NK-92 (cell line): ENCODE measurements around the gene BPIFB3.
"Not testable (repeated sequence)": the region's sequence is repeated elsewhere in the genome, so short reads cannot be mapped to it uniquely, and the experiment has no call there.

ENCODE experiments used
- DNase-seq: peaks from one replicate; lab custom pipeline; 2025; ENCODE audit not compliant: unreplicated experiment; lab: John Stamatoyannopoulos, UW

BPIFB3 gene

DNA sequence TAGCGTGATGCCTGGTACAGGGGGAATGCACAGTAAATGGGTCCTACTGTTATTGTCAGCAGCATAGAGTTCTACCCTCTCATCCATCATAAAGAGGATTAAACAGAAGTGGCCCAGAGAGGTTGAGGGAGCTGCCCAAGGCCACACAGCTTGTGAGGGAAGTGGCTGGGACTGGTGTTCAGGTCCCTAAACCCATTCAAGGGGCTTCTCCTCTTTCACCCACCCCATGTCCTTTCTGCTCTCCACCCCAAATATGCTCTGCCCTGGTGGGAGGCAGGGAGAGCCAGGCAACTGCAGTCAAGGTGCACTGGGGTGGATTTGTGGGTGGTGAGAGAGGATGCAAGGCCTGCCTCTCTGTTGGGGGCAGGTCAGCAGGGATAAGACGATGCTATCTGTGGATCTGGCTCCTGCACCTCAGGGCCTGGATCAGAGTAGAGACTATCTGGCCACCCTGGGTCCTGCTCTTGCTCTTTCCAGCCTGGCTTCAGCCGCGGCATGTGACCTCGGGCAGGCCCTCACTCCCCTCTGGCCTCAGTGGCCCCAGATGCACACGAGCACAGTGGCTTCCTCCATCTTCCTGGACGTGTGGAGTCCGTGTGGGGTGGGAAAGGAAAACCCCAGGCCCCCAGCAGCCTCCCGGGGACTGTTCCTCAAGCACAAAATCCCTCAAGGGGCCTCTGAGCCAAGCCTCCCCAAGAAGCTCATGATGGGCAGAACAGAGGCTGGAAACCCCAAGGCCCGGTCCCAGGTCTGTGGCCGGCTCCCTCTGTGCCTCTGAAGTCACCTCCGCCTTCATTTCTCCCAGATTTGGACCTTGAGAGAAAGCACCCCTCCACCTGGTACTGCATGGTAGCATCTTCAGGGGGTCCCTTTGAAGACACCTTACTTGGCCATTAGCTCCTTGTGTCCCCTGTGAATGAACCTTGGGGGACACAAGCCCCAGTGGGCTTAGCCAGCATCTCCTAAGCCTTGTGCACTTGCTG is 25.6 kb upstream of the BPIFB3 start:
- no peak for DNase-seq

DNA sequence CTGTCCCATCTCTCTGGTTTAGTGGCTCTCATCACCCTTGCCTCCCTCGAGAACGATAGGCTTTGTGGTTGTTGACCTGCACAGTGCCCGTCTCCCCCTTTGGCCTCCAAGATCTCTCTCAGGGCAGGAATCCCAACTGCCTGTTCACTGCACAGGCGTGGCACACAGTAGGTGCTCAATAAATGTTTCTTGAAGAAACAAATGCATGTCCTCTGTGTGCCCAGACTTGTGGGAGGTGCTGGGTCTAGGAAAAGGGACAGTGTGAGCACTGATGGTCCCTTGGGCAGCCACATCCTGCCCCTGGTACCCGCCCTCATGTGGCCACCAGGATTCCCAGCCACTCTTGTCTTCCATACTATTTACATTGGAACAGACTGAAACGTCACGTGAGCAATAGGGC is 24.8 kb upstream of the BPIFB3 start:
- no peak for DNase-seq

DNA sequence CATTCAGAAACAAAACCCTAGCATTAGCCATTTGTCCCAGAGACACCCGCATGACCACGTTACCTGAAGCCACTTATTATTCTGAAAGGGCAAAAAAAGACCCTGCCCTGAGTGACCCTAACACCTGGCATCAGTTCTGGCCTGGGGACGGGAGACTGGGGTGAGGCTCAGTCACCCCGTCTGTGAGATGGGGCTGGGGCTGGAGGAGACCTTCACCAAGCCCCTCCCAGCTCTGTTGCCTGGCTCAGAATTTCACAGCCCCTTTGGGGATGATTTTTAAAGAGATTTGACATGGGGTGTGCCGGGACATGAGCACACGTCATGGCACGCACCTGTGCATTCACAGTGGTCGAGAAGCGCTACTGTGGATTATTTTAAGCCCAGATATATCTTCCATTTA is 23.6 kb upstream of the BPIFB3 start:
- DNase-seq: no peak

DNA sequence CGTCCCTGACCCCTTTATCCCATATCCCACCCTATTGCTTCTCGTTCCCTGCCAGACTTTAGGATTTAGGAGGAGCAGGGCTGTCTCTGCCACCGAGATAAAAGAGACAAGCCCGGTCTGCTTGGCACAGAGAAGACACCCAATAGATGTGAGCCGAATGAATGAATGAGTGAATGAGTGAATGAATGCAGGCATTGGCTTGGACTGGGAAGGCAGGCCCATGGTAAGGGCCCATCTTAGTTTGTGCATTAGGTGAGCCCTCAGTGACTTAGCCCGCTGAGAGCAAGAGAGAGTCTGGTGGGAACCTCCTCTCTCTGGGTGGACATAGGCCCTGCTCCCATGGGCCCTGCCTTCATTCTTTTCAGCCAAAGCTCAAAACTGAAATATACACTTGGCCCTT is 23.1 kb upstream of the BPIFB3 start:
- DNase-seq: no peak

DNA sequence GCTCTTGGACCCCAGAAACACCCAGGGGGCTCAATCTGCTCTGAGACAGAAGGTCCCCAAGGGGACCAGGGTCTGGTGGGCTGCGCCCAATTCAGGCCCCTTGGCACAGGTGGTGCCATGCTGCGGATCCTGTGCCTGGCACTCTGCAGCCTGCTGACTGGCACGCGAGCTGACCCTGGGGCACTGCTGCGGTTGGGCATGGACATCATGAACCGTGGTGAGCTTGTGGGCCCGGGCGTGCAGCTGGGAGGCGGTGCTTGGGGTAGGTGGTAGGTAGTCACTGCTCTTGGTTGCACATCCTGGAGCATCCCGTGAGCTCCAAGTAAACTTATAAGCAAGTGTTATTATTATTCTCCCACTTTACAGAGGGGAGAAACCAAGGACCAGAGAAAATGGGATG is 22.2 kb upstream of the BPIFB3 start, which contains the start of gene BPIFB6:
Gene BPIFB6 (plus strand): TSS at position 118 of the 400 bp plus-strand sequence. CDS start 0 bp downstream, at position 118.
- no peak for DNase-seq

DNA sequence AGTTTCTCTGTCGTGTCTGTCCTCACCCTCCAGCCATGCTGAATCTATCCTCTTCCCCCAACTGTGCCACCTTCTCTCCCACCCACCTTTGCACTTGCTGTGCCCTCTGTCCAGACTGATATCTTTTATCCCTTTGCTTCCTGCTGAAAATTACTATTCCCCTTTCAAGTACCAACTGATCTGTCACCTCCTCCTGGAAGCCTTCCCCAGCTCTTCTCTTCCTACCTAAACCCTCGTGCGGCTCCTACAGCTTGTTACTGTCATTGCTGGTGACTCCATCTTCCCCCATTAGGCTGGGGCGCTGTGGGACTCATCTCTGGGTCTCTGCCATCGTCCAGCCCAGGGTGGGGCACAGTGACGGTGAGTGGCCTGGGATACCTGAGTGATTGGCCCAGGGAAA is 21.1 kb upstream of the BPIFB3 start:
- no peak for DNase-seq

DNA sequence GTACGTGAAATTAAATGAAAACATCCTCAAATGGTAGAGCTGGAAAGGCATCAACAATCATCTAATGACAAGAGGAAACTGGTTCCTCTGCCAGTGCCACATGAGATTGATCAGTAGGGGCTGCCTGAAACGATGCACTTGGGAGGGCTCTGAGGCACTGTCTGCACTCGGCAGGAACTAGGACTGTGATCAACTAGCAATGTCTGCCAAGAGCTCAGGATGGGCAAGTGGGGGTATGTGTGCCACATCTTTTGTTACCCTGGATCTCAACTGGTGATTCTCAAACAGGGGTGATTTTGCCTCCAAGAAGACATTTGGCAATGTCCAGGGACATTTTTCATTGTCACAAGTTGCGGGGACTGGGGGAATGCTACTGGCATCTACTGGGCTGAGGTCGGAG is 20.3 kb upstream of the BPIFB3 start:
- no peak for DNase-seq

DNA sequence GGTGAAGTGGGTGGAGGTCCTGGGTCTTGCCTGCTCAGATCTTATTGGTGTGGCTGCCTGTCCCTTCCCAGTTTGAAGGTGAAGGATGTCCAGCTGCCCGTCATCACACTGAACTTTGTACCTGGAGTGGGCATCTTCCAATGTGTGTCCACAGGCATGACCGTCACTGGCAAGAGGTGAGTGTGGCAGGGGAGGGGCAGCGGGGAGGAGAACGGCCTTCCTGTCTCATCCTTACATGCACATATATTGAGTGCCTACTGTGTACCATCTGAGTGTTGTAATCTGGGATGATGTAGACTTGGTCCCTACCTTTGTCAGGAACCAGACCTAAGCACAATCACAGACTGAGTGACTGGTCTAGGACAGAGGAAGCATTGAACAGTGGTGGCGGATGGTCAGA is 19.6 kb upstream of the BPIFB3 start:
- DNase-seq: no peak

DNA sequence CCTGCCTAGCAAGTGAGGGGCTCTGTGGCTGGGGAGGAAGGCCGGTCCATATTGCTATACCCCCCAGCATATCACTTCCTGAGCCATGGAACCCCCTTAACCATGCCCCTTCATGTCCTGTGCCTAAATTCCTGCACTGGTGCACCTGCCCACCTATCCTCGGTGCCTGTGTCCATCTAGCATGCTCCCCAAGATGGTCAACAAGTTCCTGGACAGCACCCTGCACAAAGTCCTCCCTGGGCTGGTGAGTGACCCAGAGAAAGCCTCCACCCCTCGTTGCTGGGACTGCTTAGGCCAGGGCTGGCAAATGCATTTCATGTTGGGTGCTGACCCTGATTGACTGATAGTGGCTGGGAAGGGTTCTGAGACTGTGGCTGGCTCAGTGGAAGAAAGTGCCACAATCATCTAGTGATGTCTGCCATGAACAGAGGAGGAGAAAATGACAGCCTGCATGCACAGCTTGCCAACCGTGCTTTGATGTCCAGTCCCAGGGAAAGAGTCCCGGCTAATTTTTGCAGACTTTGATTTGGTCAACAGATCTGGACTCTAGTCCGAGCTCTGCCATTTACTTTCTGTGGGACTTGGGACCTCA is 18.7 kb upstream of the BPIFB3 start:
- no peak for DNase-seq

DNA sequence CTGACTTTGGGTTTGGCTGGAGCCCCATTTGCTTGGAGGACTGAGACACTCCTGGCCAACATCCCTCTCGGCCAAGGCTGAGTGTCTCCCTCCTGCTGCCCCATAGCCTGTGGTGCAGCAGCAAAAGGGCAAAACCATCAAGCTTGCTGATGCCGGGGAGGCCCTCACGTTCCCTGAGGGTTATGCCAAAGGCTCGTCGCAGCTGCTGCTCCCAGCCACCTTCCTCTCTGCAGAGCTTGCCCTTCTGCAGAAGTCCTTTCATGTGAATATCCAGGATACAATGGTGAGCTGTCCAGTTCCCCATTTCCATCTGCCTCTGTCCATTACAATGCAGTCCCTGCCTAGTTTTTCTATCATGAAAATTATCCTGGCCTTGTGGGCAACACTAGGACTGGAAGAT is 16.2 kb upstream of the BPIFB3 start:
- DNase-seq: no peak

DNA sequence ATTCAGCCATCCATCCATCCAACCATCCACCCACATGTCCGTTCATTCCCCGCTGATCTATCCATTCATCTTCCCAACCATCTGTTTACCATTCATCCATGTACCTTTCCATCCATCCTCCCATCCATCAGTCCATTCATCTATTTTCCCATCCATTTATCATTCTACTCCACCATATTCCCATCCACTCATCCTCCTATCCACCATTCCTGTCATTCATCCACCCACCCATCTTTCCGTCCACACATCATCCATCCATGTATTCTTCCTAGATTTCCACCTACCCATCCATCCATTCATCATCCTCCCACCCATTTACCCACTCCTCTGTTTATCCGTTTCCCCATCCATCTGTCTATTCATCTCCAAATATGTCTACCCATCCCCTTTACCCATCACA is 15.5 kb upstream of the BPIFB3 start:
- DNase-seq: no peak

DNA sequence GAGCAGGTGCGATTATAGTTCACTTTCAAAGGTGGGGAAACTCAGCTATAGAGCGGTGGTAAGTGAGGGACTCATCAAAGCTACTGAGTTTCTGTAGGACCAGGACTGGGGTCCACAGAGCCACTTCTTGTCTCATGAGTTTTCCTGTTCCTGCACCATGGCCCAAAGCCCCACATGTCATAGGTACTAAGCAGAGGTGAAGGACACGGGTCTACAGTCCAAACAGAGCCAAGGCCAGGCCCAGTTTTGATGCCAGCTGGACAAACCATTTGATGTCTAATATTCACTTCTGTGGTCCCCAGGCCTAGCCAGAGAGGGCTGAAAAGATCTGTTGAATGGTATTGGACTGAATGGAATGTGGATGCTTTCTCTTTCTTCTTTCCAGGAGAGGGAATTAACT is 11.3 kb upstream of the BPIFB3 start:
- DNase-seq: no peak

DNA sequence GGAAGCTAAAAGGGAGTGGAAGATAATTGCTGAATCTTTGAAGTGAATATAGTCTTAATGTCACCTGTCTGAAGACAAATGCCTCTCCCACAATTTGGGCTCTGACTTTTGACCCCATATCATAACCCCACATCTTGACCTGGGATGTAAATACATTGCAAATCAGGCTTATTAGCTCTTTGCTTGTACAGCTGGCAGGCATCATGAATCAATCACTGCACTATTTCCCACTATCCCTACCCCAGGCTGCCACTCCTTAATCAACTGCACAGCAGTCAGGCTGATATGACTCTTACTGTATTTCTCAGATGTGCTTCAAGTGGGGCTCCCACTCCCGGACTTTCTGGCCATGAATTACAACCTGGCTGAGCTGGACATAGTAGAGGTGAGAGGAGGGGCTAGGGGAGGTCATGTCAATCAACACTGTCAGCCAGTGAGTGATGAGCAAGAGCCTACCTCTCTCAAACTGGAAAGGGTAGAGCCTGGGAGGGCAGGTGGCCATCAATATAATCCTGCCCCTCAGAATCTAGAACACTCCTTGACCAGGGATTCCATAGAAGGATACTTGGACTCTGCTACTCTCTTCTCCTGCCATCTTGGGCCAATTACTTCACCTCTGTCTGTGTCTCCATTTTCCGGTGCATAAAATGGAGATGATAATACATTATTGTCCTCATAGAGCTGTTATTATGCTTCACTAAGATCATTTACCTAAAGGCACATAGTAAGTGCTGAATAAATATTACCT is 10.5 kb upstream of the BPIFB3 start:
- no peak for DNase-seq

DNA sequence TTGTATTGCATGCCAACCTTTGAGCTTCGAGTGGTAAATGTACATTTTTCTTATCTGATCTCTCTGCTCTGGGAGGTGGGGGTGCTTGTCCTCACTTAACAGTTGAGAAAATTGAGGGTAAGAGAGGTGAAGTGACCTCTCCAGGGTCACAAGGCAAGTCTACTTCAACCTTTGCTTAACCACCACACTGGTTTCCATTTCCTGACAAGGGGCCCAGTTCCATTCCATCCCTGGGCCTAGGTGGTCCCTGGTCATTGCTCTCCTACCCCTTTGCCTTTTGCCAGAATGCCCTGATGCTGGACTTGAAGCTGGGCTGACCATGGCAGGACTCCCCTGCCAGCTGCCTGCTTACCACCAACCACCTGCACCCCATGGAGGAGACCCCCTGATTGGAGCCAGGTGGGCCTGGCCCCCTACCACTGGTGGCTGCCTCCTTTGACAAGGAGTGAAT is 9.9 kb upstream of the BPIFB3 start:
- no peak for DNase-seq

DNA sequence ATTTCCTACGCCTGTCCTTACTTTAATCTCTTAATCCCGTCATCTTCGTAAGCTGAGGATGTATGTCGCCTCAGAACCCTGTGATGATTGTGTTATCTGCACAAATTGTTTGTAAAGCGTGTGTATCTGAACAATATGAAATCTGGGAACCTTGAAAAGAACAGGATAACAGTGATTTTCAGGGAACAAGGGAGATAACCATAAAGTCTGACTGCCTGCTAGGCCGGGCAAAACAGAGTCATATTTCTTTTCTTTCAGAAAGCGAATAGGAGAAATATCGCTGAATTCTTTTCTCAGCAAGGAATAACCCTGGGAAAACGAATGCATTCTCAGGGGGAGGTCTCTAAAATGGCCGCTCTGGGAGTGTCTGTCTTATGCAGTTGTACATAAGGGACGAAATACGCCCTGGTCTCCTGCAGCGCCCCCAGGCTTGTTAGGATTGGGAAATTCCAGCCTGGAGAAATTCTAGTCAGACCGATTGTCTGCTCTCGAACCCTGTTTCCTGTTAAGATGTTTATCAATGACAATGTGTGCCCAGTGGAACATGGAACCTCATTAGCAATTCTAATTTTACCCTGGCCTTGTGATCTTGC is 8.5 kb upstream of the BPIFB3 start:
- DNase-seq: not testable (repeated sequence)

DNA sequence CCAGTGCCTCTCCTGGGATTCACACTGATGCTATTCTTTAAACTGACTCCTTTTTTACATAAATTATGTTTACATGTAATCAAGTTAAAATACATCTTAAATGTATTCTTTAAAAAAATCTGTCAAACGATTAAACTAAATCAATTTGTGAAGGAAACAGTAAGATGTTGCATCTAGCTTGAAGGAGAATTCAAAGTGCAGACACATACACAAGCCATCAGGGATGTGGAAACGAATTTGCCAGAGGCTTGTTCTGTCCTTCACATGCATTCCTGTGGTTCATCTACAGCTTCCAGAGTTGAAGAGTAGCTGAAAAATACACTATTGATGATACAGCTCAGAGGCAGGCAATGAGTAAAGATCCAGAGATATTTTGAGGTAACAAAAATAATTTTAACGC is 7.3 kb upstream of the BPIFB3 start:
- DNase-seq: no peak

DNA sequence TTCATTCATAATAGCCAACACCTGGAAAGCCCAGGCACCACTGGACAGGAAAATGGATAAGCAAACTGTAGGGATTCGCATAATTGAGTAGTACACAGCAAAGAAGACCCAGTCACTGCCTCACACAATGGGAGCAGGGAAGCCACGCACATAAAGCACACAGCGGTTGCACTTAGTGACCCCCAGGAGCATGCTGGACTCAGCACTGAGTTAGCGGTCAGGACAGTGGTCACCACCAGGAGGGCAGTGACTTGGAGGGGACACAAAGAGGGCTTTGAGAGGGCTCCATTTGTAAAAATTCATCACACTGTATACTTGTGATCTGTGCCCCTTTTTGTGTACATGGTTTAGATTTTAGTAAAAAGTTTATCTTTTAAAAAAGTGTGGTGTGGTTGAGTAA is 2.4 kb upstream of the BPIFB3 start:
- DNase-seq: no peak

DNA sequence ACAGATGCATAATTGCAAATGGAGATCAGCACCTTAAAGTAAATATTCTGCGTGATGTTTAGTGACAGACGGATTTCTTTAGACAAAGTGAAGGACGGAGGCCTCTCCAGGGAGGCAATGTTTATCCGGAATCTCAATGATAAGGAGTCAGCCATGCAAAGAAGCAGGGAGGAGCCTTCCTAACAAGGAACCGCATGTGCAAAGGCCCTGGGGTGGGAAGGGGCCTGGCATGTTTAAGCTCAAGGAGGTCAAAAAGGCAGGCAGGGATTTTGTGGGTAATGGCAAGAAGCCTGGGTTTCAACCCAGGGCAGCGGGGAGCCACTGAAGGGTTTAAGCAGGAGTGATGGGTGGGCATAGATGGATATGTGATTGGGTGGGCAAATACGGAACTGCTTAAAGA is 678 bp downstream of the BPIFB3 start:
- no peak for DNase-seq

DNA sequence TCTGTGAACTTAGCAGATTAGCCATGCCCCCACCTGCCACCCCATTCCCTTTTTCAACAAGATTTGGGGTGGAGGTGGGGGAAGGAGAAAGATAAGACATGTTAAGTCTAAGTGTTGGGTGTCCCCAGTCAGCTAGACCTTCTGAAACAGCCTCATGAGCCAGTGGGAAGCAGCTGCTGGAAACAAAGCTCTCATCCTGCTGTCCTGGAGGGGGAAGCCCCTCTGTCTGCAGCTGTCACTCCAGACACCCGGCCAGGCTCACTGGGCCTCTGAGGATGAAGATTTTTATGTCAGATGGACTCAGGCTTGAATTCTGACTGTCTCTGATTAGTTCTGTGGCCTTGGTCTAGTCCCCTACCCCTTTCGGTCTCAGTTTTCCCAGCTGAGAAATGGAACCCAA is 1.1 kb downstream of the BPIFB3 start:
- DNase-seq: no peak

DNA sequence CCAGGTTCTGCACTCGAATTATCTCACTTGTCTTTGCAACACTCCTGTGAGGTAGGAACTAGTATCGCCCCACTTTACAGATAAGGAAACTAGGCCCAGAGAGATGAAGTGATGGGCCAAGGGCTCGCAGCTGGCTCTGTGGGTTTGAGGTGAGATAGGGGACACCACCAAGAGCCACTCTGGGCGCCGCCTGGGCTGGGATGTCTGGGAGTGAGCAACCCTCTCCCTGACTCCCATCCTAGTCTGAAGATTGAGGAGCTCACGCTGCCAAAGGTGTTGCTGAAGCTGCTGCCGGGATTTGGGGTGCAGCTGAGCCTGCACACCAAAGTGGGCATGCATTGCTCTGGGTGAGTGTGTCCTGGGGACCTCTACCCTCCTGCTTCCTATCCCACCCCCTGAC is 5.4 kb downstream of the BPIFB3 start:
- no peak for DNase-seq

DNA sequence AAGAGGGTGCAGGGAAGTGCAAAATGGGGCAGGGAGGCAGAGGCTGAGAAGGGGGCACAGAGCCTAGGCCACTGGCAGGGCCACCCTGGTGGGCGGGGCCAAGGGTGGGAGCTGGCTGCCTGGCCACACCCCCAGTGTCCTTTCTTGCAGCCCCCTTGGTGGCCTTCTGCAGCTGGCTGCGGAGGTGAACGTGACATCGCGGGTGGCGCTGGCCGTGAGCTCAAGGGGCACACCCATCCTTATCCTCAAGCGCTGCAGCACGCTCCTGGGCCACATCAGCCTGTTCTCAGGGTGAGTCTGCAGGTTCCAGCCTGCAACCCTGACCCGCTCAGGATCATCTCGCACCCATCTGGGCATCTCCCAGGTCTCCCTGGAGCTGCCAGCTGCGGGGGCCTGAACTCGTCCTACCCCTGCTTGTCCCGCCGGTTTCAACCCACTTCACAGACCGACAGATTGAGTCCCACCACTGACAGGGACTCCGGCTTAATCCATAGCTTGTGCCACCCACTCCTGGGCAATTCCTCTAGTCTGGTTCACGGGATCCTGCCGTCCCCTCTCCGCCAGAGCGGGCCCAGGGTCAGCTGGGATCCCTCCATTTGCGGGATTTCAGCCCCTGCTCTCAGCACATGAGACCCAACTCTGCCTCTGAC is 6.2 kb downstream of the BPIFB3 start:
- no peak for DNase-seq
